Esophagus mucosa (tissue), 1 donor: ENCODE data around the gene SDHAF2. TPM values are rescaled to one million over a fixed set of nuclear protein-coding genes. Genes with fewer than 3 reads are reported as not detected.
"Not testable (repeated sequence)": the region's sequence is repeated elsewhere in the genome, so short reads cannot be mapped to it uniquely, and the experiment has no call there.

Experiments used
- ATAC-seq: fragments of 200-7000 bp; cut with Tn5 transposase; one replicate; pipeline ENCODE4 v1.9.1; 2020
- total RNA-seq: library from RNA; stranded (reverse); gene quantifications from one replicate; pipeline ENCODE4 v1.2.4, GENCODE V29; 2023
- donor health status: DM: yes; HTN: yes; CAD: no.

SDHAF2 gene
- 24.7 TPM for total RNA-seq

DNA sequence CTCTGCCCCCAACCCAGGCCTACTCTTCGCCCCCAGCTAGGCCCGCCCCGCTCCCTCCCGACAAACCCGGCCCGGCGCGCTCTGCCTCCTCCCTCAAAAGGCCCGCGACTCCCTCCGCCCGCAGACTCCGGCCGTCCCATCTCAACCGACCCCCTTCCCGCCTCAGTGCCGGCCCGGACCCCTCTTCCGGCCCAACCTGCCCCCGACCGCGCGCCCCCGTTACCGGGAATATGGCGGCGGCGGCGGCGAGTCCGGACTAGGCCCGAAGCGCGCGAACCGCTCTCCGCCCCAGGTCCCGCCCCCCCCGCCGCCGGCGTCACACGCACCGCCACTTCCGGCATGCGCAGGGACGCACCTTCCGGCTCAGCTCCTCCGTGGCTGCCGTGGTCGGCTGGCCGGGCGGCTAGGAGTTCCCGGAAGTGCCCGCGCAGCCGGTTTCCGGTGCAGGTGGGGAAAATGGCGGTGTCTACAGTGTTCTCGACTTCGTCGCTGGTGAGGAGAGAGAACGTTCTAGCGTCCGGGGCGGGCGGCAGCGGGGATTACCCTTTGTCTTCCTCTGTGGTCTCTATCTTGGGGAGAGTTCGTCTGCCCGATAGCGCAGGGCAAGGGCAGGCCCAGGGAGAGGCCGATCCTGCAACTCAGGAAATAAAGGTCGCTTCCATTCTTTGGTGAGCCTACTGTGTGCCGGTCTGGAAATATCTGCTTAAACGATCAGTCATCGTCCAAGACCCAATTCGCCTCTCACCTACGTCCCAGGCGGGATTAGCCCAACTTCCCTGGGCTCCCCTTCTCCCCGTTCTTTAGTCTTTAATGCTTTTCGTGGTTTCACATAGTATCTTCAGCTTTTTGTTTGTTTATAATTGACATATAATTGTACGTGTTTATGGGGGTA, at the start of gene SDHAF2, which contains the start of gene CPSF7:
TSS of gene SDHAF2 (plus strand) at position 434 of the 892 bp plus-strand sequence. CDS start at position 457, 23 bp downstream.
TSS of gene CPSF7 (minus strand) at position 285 of the 892 bp plus-strand sequence. CDS start 740 bp downstream, outside the sequence.
- peak; percentile 99 for ATAC-seq

DNA sequence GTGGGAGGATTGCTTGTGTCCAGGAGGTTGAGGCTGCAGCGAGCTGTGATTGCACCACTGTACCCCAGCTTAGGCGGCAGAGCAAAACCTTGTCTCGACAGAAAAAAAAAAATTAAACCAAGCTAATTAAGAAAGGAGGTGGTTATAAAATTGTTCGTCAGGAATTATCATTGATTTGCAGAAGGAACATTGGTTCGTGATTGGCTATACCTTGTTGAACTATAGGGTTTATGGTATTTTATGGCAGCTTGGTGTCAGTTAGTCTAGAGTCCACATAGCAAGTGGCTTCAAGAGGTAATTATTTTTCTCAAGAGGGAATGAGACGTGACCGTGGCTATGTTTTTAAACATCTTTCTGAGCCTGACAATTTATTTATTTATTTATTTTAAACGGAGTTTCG, 49.0 kb upstream of the SDHAF2 start:
- no peak for ATAC-seq

GRCh38 chr11:61383859-61384258, 46.1 kb upstream of the SDHAF2 start:
- not testable (repeated sequence) for ATAC-seq

DNA sequence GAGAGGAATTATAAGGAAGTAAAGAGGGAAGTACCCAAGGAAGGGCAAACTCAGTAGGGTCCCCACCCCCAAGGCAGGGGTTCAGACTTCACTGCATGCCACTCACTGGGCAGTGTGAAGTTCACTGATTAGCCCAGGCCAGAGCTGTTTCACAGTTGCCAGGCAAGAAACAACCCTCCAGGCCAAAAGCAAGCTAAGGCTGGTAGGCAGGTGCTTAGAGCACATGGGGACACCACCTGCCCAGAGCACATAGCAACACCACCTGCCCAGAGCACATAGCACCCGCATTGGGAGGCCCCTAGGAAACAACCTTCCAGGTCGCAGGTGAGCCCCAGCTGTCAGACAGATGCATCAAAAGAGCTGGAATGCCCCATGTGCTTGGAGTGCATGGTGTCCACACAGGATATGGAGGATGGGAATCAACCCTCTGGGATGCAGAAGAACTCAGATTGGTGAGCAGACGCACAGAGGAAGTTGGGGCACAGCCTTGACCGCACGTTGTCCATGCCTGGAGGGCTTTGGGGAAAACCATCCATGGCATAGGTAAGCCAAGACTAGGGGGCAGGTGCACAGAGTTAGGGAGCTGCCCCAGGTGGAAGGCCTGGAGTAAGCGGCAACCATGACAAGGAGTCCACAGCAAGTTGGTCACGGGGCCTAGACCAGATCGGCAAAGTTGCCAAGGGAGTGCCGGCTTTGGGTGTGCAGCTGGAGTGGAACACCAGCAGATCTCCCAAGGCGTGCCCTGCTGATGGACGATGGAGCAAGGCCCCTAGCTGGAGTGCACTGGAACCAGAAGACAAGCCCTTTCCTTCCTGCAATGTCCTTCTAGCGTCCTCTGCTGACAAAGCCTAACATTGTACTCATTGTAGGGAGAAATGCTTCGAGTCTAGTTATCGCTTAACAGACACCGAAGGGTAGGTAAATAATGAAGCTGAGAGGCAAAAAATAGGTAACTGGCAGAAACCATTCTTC, 45.4 kb upstream of the SDHAF2 start:
- ATAC-seq, result peak; percentile 42

GRCh38 chr11:61390161-61390560, 39.8 kb upstream of the SDHAF2 start:
- no peak for ATAC-seq

DNA sequence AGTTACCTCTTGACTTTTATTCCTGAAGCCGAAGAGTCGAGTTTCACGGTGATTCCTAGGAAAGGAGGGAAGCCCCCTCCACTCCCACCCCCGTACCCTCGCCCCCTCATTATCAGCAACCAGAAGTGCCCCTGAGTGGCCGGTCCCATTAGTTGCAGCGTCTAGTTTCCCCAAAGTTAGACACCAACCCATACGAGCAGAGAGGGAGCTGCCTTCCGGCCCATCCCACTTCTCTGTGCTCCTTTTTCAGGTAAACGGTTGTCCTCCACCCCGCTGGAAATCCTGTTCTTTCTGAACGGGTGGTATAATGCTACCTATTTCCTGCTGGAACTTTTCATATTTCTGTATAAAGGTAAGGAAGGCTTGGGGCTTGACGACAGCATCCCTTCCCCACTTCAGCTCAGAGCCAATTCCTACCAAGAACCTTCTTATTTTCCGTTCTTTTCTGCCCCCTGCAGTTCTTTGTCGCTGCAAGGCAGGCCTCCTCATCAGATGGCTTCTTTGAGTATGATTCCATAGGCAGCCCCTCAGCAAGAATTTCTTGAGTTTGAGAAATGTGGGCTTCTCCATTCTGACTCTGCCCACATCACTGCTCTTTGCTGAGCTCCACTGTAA, 36.8 kb upstream of the SDHAF2 start:
- peak; percentile 34 for ATAC-seq

- ATAC-seq, result peak; percentile 22
These were observed 28.8 kb upstream of the SDHAF2 start for GRCh38 chr11:61401173-61401572.

DNA sequence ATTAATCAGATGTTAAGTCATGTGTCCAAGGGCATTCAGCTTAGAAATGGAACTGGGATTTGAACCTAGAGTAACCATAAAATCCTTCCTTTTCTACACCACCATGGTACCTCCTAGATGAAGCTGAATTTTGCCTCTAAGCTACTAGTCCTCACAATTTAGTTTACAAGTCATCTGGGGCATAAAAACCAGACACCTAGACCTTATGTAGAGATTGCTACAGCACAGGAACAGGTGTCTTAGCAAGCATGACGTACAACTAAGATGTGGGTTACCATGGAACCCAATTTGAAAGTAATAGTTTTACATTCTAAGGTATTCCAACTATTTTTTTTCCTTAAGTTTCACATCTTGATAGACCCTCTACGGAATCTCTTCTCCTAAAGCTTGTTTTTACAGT, 28.4 kb upstream of the SDHAF2 start:
- ATAC-seq, result no peak

DNA sequence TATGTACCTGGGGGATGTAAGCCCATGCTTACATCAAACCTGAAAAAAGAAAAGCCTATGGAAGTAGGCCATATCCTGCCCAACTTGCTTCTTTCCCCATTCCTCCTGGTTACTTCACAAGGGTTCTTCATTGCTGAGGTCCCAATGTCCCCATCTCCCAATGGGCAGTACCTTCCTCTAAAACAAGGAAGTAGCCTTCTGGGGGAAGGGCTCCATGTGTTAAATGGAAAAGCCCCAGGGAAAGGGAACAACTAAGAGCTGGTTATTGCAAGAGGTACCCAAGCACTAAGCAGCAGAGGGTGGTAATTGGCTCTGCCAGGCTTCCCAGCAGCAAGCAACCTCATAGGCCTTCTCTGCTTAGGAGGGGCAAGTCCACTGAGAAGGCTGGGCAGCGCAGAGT, 26.3 kb upstream of the SDHAF2 start:
- no peak for ATAC-seq

GRCh38 chr11:61404103-61404502, 25.8 kb upstream of the SDHAF2 start:
- no peak for ATAC-seq

- no peak for ATAC-seq
These were observed 25.3 kb upstream of the SDHAF2 start for GRCh38 chr11:61404641-61405040.

- ATAC-seq, result no peak
These were observed 23.9 kb upstream of the SDHAF2 start for GRCh38 chr11:61406067-61406466.

GRCh38 chr11:61406991-61407728, 22.8 kb upstream of the SDHAF2 start:
- no peak for ATAC-seq

GRCh38 chr11:61411589-61411988, 18.3 kb upstream of the SDHAF2 start:
- no peak for ATAC-seq

DNA sequence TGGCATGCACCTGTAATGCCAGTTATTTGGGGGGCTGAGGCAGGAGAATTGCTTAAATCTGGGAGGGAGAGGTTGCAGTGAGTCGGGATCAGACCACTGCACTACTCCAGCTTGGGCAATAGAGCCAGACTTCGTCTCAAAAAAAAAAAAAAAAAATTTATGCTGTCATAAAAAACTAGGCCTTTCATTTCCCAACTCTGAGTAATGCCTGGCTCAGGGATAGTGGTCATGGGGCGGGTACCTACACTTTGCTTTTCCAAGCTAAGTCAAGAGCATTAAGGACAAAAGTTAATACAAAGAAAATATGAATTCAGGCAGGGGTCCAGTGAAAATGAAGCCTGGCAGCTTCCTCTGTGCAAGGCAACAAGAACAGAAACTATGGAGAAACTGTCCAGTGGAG, 16.4 kb upstream of the SDHAF2 start:
- ATAC-seq, result no peak

DNA sequence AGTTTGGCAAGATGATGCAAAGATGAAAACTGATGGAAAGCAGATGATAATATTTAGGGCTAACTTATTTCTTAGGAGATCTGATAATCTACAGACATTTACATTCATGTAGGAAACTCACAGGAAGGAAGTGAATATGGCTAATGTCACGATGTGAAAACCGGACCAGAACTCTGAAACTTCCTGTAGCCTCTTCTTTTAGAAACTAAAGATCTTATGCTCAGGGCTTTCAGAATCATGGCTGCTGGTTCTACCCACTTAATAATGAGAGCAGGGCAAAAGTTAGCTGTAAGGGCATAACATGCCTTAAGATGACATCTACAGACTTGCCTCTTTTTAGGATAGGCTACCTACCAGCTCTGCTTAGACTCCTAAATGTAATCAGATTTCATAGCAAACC, 15.4 kb upstream of the SDHAF2 start:
- no peak for ATAC-seq

- ATAC-seq, result no peak
These were observed 14.5 kb upstream of the SDHAF2 start for GRCh38 chr11:61415381-61415780.

DNA sequence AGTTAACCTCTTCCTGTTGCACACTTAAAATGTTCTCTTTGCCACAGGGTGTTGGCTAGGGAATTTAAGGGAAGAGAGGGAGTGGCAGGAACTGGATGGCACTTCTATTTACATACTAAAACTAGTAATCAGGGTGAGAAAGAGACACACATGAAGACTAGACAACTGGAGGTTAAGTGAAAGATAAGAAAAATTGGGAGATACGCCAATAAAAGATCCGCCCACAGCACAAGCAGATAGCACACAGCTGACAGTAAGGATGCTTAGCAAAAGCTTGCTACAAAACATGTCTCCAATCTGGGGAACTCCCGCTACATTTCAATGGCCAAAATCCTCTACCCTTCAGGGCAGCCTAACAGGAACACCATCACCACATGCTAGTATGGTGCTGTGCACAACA, 13.0 kb upstream of the SDHAF2 start:
- no peak for ATAC-seq

- ATAC-seq, result peak; percentile 27
These were observed 12.3 kb upstream of the SDHAF2 start for GRCh38 chr11:61417670-61418069.

DNA sequence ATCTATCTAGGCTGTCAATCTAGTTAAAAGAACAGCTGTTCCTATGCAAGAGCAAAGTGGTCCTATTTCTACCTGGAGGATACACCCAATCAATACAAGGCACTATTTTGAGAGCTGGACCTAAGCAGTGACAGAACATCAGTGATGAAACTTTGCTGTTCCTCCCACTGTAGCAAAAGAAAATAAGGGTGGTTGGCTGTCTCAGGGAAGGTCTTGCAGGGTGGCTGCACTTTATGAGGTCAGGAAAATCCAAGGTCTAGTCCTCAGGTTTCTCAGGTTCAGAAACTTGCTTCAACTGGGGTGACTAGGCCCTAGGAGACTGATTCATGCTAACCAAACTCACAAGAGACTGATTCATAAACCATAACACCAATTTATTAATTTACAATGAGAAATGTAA, 11.8 kb upstream of the SDHAF2 start:
- ATAC-seq, result peak; percentile 36

DNA sequence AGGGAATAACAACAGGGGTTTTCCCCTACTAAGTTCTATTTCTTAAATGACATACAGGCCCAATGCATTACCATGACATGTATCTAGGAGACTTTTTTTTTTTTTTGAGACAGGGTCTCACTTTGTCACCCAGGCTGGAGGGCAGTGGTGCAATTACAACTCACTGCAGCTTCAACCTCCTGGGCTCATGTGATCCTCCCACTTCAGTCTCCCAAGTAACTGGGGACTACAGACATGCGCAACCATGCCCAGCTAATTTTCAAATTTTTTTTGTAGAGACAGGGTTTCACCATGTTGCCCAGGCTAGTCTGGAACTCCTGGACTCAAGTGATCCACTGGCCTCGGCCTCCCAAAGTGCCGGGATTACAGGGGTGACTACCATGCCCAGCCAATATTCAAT, 7.7 kb upstream of the SDHAF2 start:
- ATAC-seq, result no peak
